ENCODE data around the gene ADAMTS2.

Gene ADAMTS2

DNA sequence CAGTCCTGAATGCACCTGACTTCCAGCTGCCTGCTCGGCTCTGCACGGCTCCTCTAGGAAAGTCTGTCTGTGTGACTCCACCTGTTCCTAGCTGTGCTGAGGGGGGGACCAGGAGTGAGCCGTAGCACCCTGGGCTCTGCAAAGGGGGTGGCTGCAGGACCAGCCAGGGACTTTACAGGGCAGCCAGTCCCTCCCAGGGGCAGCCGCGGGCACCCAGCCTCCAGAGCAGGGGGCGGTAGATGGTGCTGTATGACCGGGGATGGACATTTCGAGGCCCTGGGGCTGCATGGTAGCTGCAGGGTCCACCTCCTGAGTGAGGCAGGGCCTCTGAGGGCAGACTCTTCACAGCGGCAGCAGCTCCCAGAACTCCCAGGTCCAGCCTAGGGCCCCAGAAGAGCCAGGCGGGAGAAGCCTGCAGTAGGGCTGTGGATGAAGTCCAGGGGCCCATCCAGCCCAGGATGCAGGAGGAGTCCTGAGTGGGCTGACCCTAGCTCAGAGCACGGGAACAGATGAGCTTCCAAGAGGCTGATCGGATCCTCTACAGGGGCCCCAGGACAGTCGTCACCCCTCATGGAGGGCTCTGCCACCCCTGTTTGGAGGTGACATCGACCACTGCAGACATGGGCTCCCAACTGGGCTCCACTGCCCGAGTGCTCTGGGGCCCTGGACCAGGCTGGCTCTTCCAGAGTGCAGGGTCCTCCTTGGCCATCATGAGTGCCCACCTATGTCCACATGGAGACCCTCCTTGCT, 179.7 kb downstream of the ADAMTS2 start:
- ChIA-PET POLR2A (no interaction called here), CTCF (interaction anchor here (0.7 to 5.8 kb wide), 16 partner anchors 8 to 330 kb away, joined by 3 to 140 read pairs (median 6); no protein-coding TSS in a partner anchor)
- H3K4me3 ChIP-seq (ENCODE audit: low read depth, low read length): no peak overlapping the region
- no peak for DNase-seq (ENCODE audit: low read depth, low spot score)
- TF ChIP-seq, protein P1, sequence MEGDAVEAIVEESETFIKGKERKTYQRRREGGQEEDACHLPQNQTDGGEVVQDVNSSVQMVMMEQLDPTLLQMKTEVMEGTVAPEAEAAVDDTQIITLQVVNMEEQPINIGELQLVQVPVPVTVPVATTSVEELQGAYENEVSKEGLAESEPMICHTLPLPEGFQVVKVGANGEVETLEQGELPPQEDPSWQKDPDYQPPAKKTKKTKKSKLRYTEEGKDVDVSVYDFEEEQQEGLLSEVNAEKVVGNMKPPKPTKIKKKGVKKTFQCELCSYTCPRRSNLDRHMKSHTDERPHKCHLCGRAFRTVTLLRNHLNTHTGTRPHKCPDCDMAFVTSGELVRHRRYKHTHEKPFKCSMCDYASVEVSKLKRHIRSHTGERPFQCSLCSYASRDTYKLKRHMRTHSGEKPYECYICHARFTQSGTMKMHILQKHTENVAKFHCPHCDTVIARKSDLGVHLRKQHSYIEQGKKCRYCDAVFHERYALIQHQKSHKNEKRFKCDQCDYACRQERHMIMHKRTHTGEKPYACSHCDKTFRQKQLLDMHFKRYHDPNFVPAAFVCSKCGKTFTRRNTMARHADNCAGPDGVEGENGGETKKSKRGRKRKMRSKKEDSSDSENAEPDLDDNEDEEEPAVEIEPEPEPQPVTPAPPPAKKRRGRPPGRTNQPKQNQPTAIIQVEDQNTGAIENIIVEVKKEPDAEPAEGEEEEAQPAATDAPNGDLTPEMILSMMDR (IDR thresholded peaks at IDR 0.05; ENCODE audit: insufficient read depth, low read length, missing control alignments): no peak

DNA sequence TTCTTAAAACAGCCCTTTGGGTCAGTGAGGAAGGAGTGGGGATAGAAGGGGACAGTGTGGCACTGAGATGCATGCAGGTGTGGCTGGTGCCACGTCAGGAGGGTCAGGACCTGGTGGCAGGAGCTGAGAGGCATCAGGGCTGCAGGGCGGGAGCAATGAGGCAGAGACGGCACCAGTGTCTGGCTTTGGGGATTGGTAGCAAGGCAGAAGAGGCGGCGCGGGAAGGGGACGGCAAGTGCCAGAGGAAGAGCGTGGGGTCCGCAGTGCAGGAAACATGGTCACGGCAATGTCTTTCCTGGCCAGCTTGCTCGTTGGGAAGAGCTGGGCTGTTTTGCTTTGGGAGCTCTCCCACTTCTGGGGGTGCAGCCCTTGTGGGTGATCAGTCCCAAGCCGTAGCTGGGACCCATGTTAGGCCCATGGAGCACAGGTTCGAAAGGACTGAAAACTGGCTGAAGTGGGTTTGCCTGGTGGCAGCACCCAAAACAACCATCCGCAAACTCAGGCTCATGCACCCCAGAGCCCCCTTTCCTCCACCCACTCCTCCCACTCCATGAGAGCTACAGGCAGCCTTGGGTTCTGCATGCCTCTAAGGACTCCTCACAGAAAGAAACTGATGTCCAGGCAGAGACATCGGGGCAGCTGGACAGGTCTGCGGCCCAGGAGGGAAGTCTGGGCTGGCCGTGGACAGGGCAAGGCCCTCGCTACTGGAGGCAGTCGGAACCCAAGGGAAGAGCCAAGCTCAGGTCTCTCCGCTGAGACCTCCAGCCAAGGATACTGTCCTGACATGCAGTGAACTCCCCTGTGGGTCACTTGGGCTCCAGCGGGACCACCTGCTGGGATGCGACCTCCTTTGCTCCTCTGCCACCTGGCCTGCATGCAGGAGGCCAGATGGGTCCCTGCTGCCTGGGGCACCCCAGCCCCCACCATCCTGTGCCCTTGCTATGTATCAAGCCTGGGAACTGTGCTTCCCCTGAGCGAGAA, 180.6 kb downstream of the ADAMTS2 start:
- CTCF ChIA-PET: interaction anchor here (0.7 to 5.8 kb wide), 4 partner anchors 7 to 331 kb away, joined by 3 to 140 read pairs (median 48); no protein-coding TSS in a partner anchor
- no peak for DNase-seq (ENCODE audit: low read depth, low spot score)
- POLR2A ChIA-PET: no interaction called here
- TF ChIP-seq, protein P1 (IDR thresholded peaks at IDR 0.05; ENCODE audit: insufficient read depth, low read length, missing control alignments): no peak
- H3K4me3 ChIP-seq (ENCODE audit: low read depth, low read length): no peak overlapping the region

DNA sequence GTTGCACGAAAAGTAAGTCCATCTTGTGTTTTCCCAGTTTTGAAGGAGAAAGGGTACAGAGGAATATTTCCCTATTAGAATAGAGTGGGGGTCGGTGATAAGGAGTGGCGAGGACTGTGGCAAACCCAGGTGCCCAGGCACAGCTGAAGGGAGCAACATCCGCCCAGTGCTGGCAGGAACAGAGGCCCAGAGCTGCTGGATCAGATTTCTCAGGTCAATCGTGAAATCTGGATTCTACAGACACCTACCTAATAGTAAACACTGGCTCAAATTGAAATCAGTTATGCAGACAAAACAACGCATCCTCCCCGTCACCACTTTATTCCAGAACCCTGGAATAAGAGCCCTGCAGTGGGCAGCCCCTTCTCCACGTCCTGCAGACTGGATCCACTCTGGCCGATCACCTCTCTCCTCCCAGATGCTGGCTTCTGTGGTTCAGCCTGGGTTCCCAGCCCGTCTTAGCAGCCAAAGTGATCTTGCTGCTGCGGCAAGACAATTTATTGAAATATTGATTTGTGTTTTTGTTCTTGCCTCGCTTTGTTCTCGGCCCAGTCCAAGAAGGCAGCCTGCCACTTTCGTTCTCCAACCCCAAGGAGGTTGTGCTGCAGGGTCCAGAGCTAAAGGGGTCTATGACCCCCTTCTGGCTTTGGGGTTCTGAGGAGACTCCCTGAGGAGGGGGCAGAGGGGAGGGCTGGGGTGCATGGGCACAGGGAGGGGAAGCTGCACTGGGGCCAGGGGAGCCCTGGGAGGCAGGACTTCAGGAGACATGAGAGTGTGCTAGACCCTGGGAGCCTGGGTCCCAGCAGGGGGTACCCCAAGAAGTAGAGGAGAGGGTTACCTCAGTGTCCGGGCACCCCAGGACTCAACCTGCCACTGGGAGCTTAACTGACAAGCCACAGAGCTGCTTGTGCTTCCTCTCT, 181.8 kb downstream of the ADAMTS2 start:
- ChIA-PET POLR2A (no interaction called here), CTCF (interaction anchor here (5.8 kb wide), 1 partner anchor 332 kb away, joined by 140 read pairs; no protein-coding TSS in a partner anchor)
- DNase-seq (ENCODE audit: low read depth, low spot score): no peak
- TF ChIP-seq, protein P1 (IDR thresholded peaks at IDR 0.05; ENCODE audit: insufficient read depth, low read length, missing control alignments): no peak
- no peak overlapping the region for H3K4me3 ChIP-seq (ENCODE audit: low read depth, low read length)

DNA sequence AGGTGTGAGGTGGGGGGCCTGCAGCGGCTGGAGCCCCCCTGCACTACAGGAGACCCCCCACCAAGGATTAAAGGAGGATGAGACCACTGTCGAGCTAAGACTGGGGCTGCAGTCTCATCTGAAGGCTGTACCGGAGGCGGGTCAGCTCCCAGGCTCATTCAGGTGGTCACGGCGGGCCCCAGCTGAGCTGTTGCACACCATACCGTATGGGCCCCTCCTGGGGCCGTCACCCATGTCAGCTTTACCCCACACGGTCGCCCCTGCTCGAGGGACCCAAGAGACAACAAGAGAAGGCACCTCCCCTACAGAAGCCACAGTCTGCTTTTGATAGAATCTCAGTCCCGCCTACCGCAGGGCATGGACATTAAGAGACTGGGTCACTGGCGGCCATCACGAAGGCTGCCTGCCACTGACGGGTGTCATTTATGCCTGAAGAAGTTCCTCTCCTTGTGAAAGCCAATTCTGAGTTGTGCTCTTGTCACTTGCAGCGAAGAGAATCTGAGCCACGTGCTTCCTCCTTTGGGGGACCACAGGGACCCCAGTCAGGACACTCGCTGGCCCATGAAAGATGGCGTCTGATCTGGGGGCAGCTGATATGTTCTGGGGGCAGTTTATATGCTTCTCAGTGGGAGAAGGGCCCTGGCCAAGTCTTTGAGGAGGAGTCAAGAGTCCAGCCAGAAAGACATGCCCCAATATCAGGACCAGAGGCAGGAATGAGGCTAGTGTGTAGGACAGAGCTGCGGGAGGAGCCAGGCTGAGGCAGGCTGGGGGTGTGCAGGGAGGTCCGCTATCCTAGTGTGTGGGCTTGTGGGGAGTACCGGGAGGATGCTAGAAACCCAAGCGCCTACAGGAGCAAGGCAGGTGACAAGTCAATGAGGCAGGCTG, 182.7 kb downstream of the ADAMTS2 start:
- POLR2A ChIA-PET: no interaction called here
- no peak for DNase-seq (ENCODE audit: low read depth, low spot score)
- H3K4me3 ChIP-seq (ENCODE audit: low read depth, low read length): no peak overlapping the region
- TF ChIP-seq, protein P1 (IDR thresholded peaks at IDR 0.05; ENCODE audit: insufficient read depth, low read length, missing control alignments): no peak
- CTCF ChIA-PET: no interaction called here

DNA sequence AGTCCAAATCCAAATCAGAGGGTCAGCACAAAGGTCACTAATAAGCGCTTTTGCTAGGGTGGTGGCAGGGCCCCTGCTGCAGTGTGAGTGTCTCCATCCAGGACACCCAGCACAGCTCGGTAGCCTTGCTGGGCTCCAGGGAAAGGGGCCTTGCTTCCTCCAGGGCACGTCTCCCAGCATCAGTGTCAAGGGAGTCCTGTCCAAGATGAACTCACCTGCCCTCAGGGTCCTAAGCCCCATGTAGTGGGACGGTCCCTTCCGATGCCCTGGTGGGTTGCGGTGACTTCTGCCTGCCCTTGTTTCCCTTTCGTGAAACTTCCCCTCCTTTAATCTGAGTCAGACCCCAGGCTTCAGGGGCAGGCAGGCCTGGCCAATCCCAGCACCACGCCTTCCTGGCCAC, 183.4 kb downstream of the ADAMTS2 start:
- ChIA-PET CTCF (interaction anchor here (2.2 kb wide), 1 partner anchor 332 kb away, joined by 9 read pairs; no protein-coding TSS in a partner anchor), POLR2A (no interaction called here)
- TF ChIP-seq, protein P1 (IDR thresholded peaks at IDR 0.05; ENCODE audit: insufficient read depth, low read length, missing control alignments): no peak
- DNase-seq (ENCODE audit: low read depth, low spot score): no peak
- no peak overlapping the region for H3K4me3 ChIP-seq (ENCODE audit: low read depth, low read length)
